ENCODE data around the gene RXFP2.

DNA sequence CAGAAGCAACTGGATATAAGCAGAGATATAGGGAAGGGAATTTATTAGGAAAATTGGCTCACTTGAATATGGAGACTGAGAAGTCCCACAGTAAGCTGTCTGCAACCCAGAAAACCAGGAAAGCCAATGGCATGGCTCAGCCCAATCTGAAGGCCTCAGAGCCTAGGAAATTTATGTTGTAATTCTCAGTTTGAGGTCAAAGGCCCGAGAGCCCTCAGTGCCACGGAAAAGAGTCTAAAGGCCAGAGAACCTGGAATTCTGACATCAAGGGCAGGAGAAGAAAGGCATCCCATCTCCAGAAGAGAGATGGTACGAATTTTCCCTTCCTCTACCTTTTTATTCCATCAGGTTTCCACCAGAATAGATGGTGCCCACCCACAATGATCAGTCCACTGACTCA, 20.1 kb upstream of the RXFP2 start:
- TF ChIP-seq CTCF (IDR thresholded peaks at IDR 0.05) (no peak), EZH2 (IDR thresholded peaks at IDR 0.05) (no peak)
